HepG2 (cell line): ENCODE data around the gene TFEB. TPM values are rescaled to one million over a fixed set of nuclear protein-coding genes. Genes with fewer than 3 reads are reported as not detected.

Source experiments
- ATAC-seq: fragments of 200-7000 bp; cut with Tn5 transposase; 3 replicates; pipeline ENCODE4 v1.9.1; 2020; ENCODE audit warnings: mild to moderate bottlenecking, moderate library complexity
- BruUV-seq: library from RNA; stranded (reverse); fragments of 400-500 nt; replicated peaks from 2 replicates; lab custom pipeline; 2021; lab: Mats Ljungman, UMichigan
- CTCF ChIA-PET: fragments of 300-600 bp; formaldehyde crosslinking; extraction: SDS; loops from one replicate; lab custom pipeline; 2021; ENCODE audit warnings: low total read pairs, inconsistent platforms, low intra/inter-chr PET ratio; lab: Yijun Ruan, JAX
- POLR2A ChIA-PET: fragments of 350-600 bp; sonication (Branson Sonifier 250); formaldehyde crosslinking; loops from one replicate; lab custom pipeline; 2020; ENCODE audit warnings: antibody characterized with exemption, inconsistent platforms; lab: Yijun Ruan, JAX
- DNase-seq: peaks from one replicate; pipeline ENCODE4 v3.0.0-alpha.2; 2015; ENCODE audit warnings: low spot score
- FAIRE-seq: peaks from 3 replicates; lab custom pipeline; 2011; peaks lifted over from hg19 to GRCh38; lab: Jason Lieb, UNC
- H2AFZ ChIP-seq: one replicate; pipeline ENCODE4 v1.6.1; 2011; ENCODE audit warnings: low read length, inconsistent platforms
- H3K27ac ChIP-seq: fragments of 300-600 bp; 3 replicates; pipeline ENCODE4 v1.8.0; 2011; ENCODE audit warnings: mixed run types, mild to moderate bottlenecking, mixed read lengths, low read length, inconsistent platforms; ENCODE audit not compliant: insufficient read depth; ENCODE audit errors: extremely low read length
- H3K27me3 ChIP-seq, 2 experiments: fragments of 200-600 bp in 1 of 2; 2 replicates in 1 of 2; 3 replicates in 1 of 2; pipeline versions ENCODE4 v1.6.0 to v1.8.0; 2011; ENCODE audit warnings: low read length in 2 of 2, mild to moderate bottlenecking in 2 of 2, moderate library complexity in 2 of 2, inconsistent platforms in 1 of 2; ENCODE audit not compliant: insufficient read depth in 2 of 2, control insufficient read depth in 1 of 2
- H3K36me3 ChIP-seq, 2 experiments: fragments of 200-600 bp in 1 of 2; replicated peaks in 1 of 2; 2 replicates in 1 of 2; 3 replicates in 1 of 2; pipeline versions ENCODE4 v1.5.1 to v1.8.0; 2011; ENCODE audit warnings: low read length in 2 of 2, inconsistent platforms in 1 of 2; ENCODE audit not compliant: insufficient read depth in 2 of 2, control insufficient read depth in 1 of 2
- H3K4me1 ChIP-seq: 2 replicates; pipeline ENCODE4 v1.5.1; 2012; ENCODE audit warnings: low read length, inconsistent platforms; ENCODE audit not compliant: insufficient read depth
- H3K4me2 ChIP-seq: 2 replicates; pipeline ENCODE4 v1.6.0; 2011; ENCODE audit warnings: low read depth, low read length, inconsistent platforms
- H3K4me3 ChIP-seq, 3 experiments: fragments of 200-600 bp in 1 of 3; sonication (generic), shearing (Covaris generic) in 1 of 3; replicated peaks in 1 of 3; 2 replicates each; pipeline ENCODE4 v1.5.1; 2011 to 2016; ENCODE audit warnings: low read length in 3 of 3, inconsistent platforms in 2 of 3, low read depth in 2 of 3, mild to moderate bottlenecking in 2 of 3, control low read depth in 1 of 3, mixed read lengths in 1 of 3; ENCODE audit not compliant: insufficient read depth in 1 of 3
- H3K79me2 ChIP-seq: one replicate; pipeline ENCODE4 v1.6.1; 2011; ENCODE audit warnings: low read length, inconsistent platforms; ENCODE audit not compliant: insufficient read depth
- H3K9ac ChIP-seq: 2 replicates; pipeline ENCODE4 v1.6.0; 2011; ENCODE audit warnings: mild to moderate bottlenecking, low read depth, low read length, inconsistent platforms; ENCODE audit not compliant: insufficient read depth
- H3K9me3 ChIP-seq: 2 replicates; pipeline ENCODE4 v1.5.1; 2012; ENCODE audit warnings: mild to moderate bottlenecking, low read length
- H4K20me1 ChIP-seq: 2 replicates; pipeline ENCODE4 v1.6.0; 2011; ENCODE audit warnings: inconsistent platforms, mild to moderate bottlenecking, low read length, moderate library complexity; ENCODE audit not compliant: insufficient read depth
- CAMTA2 ChIP-seq: sonication (generic); formaldehyde crosslinking; IDR thresholded peaks from 2 replicates; pipeline ENCODE4 v1.4.0; 2020; ENCODE audit warnings: mild to moderate bottlenecking, missing genetic modification reagents, borderline replicate concordance
- FOSL1 ChIP-seq: sonication (generic); formaldehyde crosslinking; IDR thresholded peaks from 2 replicates; pipeline ENCODE4 v1.9.0; 2021; ENCODE audit warnings: missing genetic modification reagents, borderline replicate concordance
- RXRA ChIP-seq: sonication (generic); formaldehyde crosslinking; IDR thresholded peaks from 2 replicates; pipeline ENCODE4 v1.5.1; 2020; ENCODE audit warnings: missing genetic modification reagents
- ZKSCAN5 ChIP-seq: sonication (generic); formaldehyde crosslinking; IDR thresholded peaks from 2 replicates; pipeline ENCODE4 v1.5.1; 2020; ENCODE audit warnings: mild to moderate bottlenecking, missing genetic modification reagents
- WGBS: methylation state at CpG from one replicate; pipeline ENCODE4 v1.1.6; 2017; ENCODE audit warnings: low lambda C conversion rate; 5-methylcytosine and 5-hydroxymethylcytosine counted together
- in situ Hi-C: cut with HindIII; loops from 2 replicates; pipeline ENCODE4 v1.10.0; 2017; ENCODE audit warnings: low pct_unique_long_range_greater_than_20kb; ENCODE audit not compliant: extremely low pct_ligation_motif_present
- intact Hi-C: fragments of 100-400 bp; cut with micrococcal nuclease; formaldehyde crosslinking; loops from one replicate; pipeline ENCODE4 v1.10.0; 2022; ENCODE audit not compliant: unreplicated experiment
- polyA plus RNA-seq, 8 experiments: library from polyadenylated mRNA; depleted of rRNA in 3 of 8; stranded (reverse) in 7 of 8; unstranded in 1 of 8; fragments of >200 nt; fragmentation: Illumina TruSeq in 4 of 8; extraction: Trizol in 4 of 8; gene quantifications; 2 replicates each; pipeline versions ENCODE4 v1.2.1 to v1.2.3, GENCODE V29; 2011 to 2016; ENCODE audit warnings: low read depth in 4 of 8, missing spikeins in 1 of 8, mixed read lengths in 1 of 8; ENCODE audit not compliant: insufficient read depth in 1 of 8
- total RNA-seq, 5 experiments: library from RNA; depleted of rRNA; stranded (reverse); fragments of >200 nt; fragmentation: Illumina TruSeq; extraction: Trizol; gene quantifications; 2 replicates each; pipeline ENCODE4 v1.2.3, GENCODE V29; 2016; ENCODE audit warnings: low read depth in 1 of 5
- TF ChIP-seq, protein P1 (sequence below): sonication (generic); formaldehyde crosslinking; IDR thresholded peaks from 2 replicates; pipeline ENCODE4 v1.4.0; 2020; ENCODE audit warnings: mild to moderate bottlenecking, missing genetic modification reagents
- TF ChIP-seq, protein P2 (sequence below): sonication (generic); formaldehyde crosslinking; IDR thresholded peaks from 2 replicates; pipeline ENCODE4 v1.4.0; 2020; ENCODE audit warnings: missing genetic modification reagents, borderline replicate concordance
- TF ChIP-seq, protein P3 (sequence below): sonication (generic); formaldehyde crosslinking; IDR thresholded peaks from 2 replicates; pipeline ENCODE4 v1.8.0; 2022; ENCODE audit warnings: missing genetic modification reagents, low read depth, mild to moderate bottlenecking, borderline replicate concordance
- TF ChIP-seq, protein P4 (sequence below): IDR thresholded peaks from 2 replicates; pipeline ENCODE4 v1.6.1; 2016
- TF ChIP-seq, protein P5 (sequence below): IDR thresholded peaks from 2 replicates; pipeline ENCODE4 v1.6.1; 2016; ENCODE audit warnings: missing compliant biosample characterization, missing genetic modification reagents, borderline replicate concordance
- TF ChIP-seq, protein P6 (sequence below): IDR thresholded peaks from 2 replicates; pipeline ENCODE4 v1.6.1; 2016; ENCODE audit warnings: mild to moderate bottlenecking

The TFEB gene
- total and polyA plus RNA-seq, 2 of the 13 experiments (the other 11 are each of a cell fraction or from before 2014, with no cell fraction given) = 13.3 to 18.7 TPM

DNA sequence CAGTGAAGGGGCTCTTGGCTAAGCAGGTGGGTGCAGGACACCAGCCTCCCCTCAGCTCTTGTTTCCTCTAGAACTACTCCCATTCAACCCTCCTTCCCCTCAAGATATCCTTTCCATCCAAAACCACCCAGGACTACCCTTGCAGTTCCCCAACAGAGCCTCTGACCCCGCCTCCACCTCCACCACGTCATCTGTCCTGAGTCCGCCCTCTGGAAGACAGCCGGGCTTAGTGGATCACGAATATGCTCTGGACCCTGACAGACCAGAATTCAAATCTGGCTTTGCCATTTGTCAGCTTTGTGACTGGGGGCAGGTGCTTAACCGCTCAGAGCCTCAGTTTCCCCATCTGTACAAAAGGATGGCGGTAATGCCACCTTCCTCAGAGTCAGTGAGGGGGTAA is 31.4 kb downstream of the TFEB start:
- ChIA-PET CTCF (interaction anchor here (4.3 kb wide), 1 partner anchor 72 kb away, joined by 61 read pairs; no protein-coding TSS in a partner anchor), POLR2A (interaction anchor here (3.3 kb wide), 1 partner anchor 30 kb away, joined by 22 read pairs; no protein-coding TSS in a partner anchor)
- in situ Hi-C loops = no loop called here
- Histone ChIP-seq H3K36me3 (0 out of 5 replicates have a peak, but pooled peaks cover 0 to 1% of the 10 kb centered on the region in 2 experiments), H3K27ac (no peak overlapping the region), H3K9me3 (no peaks in the 10 kb centered on the region), H3K9ac (no peak overlapping the region), H3K4me1 (peaks cover 18% of the 10 kb centered on the region), H3K4me3 (no peak overlapping the region), H3K27me3 (no peaks in the 10 kb centered on the region), H4K20me1 (no peaks in the 10 kb centered on the region), H3K4me2 (no peak overlapping the region), H3K79me2 (no peaks in the 10 kb centered on the region), H2AFZ (no peak overlapping the region)
- no peak for ATAC-seq
- no peak for DNase-seq
- no TSS peak for BruUV-seq
- WGBS = 95% methylated on average over 7 of the region's 7 CpGs
- no peak for FAIRE-seq
- intact Hi-C loops = no loop called here
- no peak for TF ChIP-seq FOSL1
- TF ChIP-seq CAMTA2 (CRISPR knock-in tag) = no peak
- TF ChIP-seq, protein P1, sequence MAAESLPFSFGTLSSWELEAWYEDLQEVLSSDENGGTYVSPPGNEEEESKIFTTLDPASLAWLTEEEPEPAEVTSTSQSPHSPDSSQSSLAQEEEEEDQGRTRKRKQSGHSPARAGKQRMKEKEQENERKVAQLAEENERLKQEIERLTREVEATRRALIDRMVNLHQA = no peak
- TF ChIP-seq RXRA = no peak
- TF ChIP-seq, protein P2, sequence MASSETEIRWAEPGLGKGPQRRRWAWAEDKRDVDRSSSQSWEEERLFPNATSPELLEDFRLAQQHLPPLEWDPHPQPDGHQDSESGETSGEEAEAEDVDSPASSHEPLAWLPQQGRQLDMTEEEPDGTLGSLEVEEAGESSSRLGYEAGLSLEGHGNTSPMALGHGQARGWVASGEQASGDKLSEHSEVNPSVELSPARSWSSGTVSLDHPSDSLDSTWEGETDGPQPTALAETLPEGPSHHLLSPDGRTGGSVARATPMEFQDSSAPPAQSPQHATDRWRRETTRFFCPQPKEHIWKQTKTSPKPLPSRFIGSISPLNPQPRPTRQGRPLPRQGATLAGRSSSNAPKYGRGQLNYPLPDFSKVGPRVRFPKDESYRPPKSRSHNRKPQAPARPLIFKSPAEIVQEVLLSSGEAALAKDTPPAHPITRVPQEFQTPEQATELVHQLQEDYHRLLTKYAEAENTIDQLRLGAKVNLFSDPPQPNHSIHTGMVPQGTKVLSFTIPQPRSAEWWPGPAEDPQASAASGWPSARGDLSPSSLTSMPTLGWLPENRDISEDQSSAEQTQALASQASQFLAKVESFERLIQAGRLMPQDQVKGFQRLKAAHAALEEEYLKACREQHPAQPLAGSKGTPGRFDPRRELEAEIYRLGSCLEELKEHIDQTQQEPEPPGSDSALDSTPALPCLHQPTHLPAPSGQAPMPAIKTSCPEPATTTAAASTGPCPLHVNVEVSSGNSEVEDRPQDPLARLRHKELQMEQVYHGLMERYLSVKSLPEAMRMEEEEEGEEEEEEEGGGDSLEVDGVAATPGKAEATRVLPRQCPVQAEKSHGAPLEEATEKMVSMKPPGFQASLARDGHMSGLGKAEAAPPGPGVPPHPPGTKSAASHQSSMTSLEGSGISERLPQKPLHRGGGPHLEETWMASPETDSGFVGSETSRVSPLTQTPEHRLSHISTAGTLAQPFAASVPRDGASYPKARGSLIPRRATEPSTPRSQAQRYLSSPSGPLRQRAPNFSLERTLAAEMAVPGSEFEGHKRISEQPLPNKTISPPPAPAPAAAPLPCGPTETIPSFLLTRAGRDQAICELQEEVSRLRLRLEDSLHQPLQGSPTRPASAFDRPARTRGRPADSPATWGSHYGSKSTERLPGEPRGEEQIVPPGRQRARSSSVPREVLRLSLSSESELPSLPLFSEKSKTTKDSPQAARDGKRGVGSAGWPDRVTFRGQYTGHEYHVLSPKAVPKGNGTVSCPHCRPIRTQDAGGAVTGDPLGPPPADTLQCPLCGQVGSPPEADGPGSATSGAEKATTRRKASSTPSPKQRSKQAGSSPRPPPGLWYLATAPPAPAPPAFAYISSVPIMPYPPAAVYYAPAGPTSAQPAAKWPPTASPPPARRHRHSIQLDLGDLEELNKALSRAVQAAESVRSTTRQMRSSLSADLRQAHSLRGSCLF (CRISPR knock-in tag) = no peak
- TF ChIP-seq, protein P3, sequence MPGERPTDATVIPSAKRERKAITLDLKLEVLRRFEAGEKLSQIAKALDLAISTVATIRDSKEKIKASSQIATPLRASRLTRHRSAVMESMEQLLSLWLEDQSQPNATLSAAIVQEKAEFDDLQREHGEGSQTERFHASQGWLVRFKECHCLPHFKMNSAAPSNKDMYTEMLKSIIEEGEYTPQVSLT = no peak
- TF ChIP-seq, protein P4, sequence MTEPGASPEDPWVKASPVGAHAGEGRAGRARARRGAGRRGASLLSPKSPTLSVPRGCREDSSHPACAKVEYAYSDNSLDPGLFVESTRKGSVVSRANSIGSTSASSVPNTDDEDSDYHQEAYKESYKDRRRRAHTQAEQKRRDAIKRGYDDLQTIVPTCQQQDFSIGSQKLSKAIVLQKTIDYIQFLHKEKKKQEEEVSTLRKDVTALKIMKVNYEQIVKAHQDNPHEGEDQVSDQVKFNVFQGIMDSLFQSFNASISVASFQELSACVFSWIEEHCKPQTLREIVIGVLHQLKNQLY (CRISPR knock-in tag) = no peak
- TF ChIP-seq ZKSCAN5 (CRISPR knock-in tag) = no peak
- TF ChIP-seq, protein P5, sequence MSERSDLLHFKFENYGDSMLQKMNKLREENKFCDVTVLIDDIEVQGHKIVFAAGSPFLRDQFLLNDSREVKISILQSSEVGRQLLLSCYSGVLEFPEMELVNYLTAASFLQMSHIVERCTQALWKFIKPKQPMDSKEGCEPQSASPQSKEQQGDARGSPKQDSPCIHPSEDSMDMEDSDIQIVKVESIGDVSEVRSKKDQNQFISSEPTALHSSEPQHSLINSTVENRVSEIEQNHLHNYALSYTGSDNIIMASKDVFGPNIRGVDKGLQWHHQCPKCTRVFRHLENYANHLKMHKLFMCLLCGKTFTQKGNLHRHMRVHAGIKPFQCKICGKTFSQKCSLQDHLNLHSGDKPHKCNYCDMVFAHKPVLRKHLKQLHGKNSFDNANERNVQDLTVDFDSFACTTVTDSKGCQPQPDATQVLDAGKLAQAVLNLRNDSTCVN (CRISPR knock-in tag) = no peak
- TF ChIP-seq, protein P6, sequence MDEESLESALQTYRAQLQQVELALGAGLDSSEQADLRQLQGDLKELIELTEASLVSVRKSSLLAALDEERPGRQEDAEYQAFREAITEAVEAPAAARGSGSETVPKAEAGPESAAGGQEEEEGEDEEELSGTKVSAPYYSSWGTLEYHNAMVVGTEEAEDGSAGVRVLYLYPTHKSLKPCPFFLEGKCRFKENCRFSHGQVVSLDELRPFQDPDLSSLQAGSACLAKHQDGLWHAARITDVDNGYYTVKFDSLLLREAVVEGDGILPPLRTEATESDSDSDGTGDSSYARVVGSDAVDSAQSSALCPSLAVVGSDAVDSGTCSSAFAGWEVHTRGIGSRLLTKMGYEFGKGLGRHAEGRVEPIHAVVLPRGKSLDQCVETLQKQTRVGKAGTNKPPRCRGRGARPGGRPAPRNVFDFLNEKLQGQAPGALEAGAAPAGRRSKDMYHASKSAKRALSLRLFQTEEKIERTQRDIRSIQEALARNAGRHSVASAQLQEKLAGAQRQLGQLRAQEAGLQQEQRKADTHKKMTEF (CRISPR knock-in tag) = no peak
